Measurements from ENCODE around the gene TOMM6. TPM values are rescaled to one million over a fixed set of nuclear protein-coding genes. Genes with fewer than 3 reads are reported as not detected.

The TOMM6 gene
- total RNA-seq, 1 experiment from 2014 or later: 202 TPM

DNA sequence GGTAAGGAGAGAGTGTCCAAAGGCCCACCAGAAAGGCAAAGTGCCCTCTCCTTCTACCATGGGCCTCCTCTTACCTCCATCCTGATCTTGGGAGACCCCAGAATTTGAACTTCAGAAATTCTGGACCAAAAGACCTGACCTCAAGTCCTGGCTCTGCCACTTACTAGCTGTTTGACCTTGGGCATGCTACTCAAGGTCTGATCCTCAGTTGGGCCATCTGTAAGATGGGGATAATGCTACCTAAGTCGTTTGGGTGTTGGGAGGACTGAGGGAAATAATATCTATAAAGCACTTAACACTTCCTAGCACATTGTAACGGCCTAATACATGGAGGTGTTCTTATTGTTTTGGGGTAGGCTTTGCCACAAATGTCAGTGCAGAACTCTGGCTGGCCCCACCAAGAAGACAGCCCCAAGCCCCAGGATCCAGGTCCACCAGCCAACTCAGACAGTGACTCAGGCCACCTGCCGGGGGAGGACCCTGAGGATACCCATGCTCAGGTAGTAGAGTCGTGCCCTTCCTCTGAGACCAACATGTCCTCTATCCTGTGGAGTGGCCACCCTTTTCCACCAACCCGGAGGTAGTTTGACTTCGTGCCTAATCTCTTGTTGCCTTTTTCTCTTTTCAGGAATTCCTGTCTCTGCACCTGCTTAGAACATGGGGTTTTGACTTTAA lies 4.3 kb upstream of the TOMM6 start:
- ChIA-PET CTCF (interaction anchor here (0.6 to 3.3 kb wide), 5 partner anchors 21 to 415 kb away, joined by 3 to 24 read pairs (median 3); no protein-coding TSS in a partner anchor), POLR2A (interaction anchor here (5.9 kb wide), 1 partner anchor 264 kb away, joined by 100 read pairs; the partner anchor contains the start of gene TAF8)
- H3K4me1 Mint-ChIP-seq (ENCODE audit: insufficient read depth, unreplicated experiment): peaks cover 30% of the 10 kb centered on the region
- H3K4me3 Mint-ChIP-seq (ENCODE audit: unreplicated experiment): no peak overlapping the region
- TF ChIP-seq, protein P1, sequence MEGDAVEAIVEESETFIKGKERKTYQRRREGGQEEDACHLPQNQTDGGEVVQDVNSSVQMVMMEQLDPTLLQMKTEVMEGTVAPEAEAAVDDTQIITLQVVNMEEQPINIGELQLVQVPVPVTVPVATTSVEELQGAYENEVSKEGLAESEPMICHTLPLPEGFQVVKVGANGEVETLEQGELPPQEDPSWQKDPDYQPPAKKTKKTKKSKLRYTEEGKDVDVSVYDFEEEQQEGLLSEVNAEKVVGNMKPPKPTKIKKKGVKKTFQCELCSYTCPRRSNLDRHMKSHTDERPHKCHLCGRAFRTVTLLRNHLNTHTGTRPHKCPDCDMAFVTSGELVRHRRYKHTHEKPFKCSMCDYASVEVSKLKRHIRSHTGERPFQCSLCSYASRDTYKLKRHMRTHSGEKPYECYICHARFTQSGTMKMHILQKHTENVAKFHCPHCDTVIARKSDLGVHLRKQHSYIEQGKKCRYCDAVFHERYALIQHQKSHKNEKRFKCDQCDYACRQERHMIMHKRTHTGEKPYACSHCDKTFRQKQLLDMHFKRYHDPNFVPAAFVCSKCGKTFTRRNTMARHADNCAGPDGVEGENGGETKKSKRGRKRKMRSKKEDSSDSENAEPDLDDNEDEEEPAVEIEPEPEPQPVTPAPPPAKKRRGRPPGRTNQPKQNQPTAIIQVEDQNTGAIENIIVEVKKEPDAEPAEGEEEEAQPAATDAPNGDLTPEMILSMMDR (IDR thresholded peaks at IDR 0.05; ENCODE audit: unreplicated experiment): no peak
- H3K9me3 Mint-ChIP-seq (ENCODE audit: unreplicated experiment): no peaks in the 10 kb centered on the region
- no TSS peak for BruUV-seq (replicated peaks)
- no peak for DNase-seq (ENCODE audit: unreplicated experiment)
- H3K27ac Mint-ChIP-seq (ENCODE audit: low read depth, unreplicated experiment): no peak overlapping the region
- intact Hi-C loops (cut with micrococcal nuclease): loop anchor here (10.0 kb wide), 1 partner anchor 432 kb away; the partner anchor contains the start of gene MRPS10
- H3K27me3 Mint-ChIP-seq (ENCODE audit: insufficient read depth, unreplicated experiment): no peaks in the 10 kb centered on the region
- peaks cover 10% of the 10 kb centered on the region for H3K36me3 Mint-ChIP-seq (ENCODE audit: insufficient read depth, unreplicated experiment)

- TF ChIP-seq, protein P1 (IDR thresholded peaks at IDR 0.05; ENCODE audit: unreplicated experiment): no peak
- Mint-ChIP-seq H3K4me1 (ENCODE audit: insufficient read depth, unreplicated experiment) (peaks cover 23% of the 10 kb centered on the region), H3K27ac (ENCODE audit: low read depth, unreplicated experiment) (peak overlapping the region; percentile 51), H3K9me3 (ENCODE audit: unreplicated experiment) (no peaks in the 10 kb centered on the region), H3K36me3 (ENCODE audit: insufficient read depth, unreplicated experiment) (peaks cover 17% of the 10 kb centered on the region), H3K4me3 (ENCODE audit: unreplicated experiment) (peak overlapping the region; percentile 47), H3K27me3 (ENCODE audit: insufficient read depth, unreplicated experiment) (no peaks in the 10 kb centered on the region)
- intact Hi-C loops (cut with micrococcal nuclease): loop anchor here (5.0 to 10.0 kb wide), 2 partner anchors 153 to 430 kb away; partner anchors contain the start of gene MRPS10
- no peak for DNase-seq (ENCODE audit: unreplicated experiment)
- ChIA-PET CTCF (interaction anchor here (0.7 to 5.3 kb wide), 13 partner anchors 9 to 416 kb away, joined by 3 to 48 read pairs (median 4); partner anchors contain the start of genes BYSL and MED20), POLR2A (interaction anchor here (0.5 to 5.9 kb wide), 5 partner anchors 155 to 405 kb away, joined by 3 to 100 read pairs (median 3); partner anchors contain the start of gene TAF8)
- no TSS peak for BruUV-seq (replicated peaks)
Measured at GRCh38 chr6:41784581-41785171, 2.8 kb upstream of the TOMM6 start.

GRCh38 chr6:41785254-41785653 lies 2.2 kb upstream of the TOMM6 start:
- ChIA-PET CTCF (interaction anchor here (0.7 to 5.3 kb wide), 15 partner anchors 9 to 259 kb away, joined by 3 to 48 read pairs (median 4); partner anchors contain the start of genes BYSL and MED20), POLR2A (interaction anchor here (0.5 to 5.9 kb wide), 4 partner anchors 241 to 1421 kb away, joined by 3 to 100 read pairs (median 3); partner anchors contain the start of gene TAF8)
- BruUV-seq (replicated peaks): no TSS peak
- Mint-ChIP-seq H3K27me3 (ENCODE audit: insufficient read depth, unreplicated experiment) (no peaks in the 10 kb centered on the region), H3K4me3 (ENCODE audit: unreplicated experiment) (peak overlapping the region; percentile 47), H3K4me1 (ENCODE audit: insufficient read depth, unreplicated experiment) (peaks cover 23% of the 10 kb centered on the region), H3K27ac (ENCODE audit: low read depth, unreplicated experiment) (peak overlapping the region; percentile 51), H3K36me3 (ENCODE audit: insufficient read depth, unreplicated experiment) (peaks cover 23% of the 10 kb centered on the region), H3K9me3 (ENCODE audit: unreplicated experiment) (no peaks in the 10 kb centered on the region)
- no peak for DNase-seq (ENCODE audit: unreplicated experiment)
- TF ChIP-seq, protein P1 (IDR thresholded peaks at IDR 0.05; ENCODE audit: unreplicated experiment): no peak
- intact Hi-C loops (cut with micrococcal nuclease): loop anchor here (5.0 to 10.0 kb wide), 2 partner anchors 152 to 430 kb away; partner anchors contain the start of gene MRPS10
